ENCODE results near the gene PARP12.
"Not testable (repeated sequence)": the region's sequence is repeated elsewhere in the genome, so short reads cannot be mapped to it uniquely, and the experiment has no call there.

The PARP12 gene, protein sequence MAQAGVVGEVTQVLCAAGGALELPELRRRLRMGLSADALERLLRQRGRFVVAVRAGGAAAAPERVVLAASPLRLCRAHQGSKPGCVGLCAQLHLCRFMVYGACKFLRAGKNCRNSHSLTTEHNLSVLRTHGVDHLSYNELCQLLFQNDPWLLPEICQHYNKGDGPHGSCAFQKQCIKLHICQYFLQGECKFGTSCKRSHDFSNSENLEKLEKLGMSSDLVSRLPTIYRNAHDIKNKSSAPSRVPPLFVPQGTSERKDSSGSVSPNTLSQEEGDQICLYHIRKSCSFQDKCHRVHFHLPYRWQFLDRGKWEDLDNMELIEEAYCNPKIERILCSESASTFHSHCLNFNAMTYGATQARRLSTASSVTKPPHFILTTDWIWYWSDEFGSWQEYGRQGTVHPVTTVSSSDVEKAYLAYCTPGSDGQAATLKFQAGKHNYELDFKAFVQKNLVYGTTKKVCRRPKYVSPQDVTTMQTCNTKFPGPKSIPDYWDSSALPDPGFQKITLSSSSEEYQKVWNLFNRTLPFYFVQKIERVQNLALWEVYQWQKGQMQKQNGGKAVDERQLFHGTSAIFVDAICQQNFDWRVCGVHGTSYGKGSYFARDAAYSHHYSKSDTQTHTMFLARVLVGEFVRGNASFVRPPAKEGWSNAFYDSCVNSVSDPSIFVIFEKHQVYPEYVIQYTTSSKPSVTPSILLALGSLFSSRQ

DNA sequence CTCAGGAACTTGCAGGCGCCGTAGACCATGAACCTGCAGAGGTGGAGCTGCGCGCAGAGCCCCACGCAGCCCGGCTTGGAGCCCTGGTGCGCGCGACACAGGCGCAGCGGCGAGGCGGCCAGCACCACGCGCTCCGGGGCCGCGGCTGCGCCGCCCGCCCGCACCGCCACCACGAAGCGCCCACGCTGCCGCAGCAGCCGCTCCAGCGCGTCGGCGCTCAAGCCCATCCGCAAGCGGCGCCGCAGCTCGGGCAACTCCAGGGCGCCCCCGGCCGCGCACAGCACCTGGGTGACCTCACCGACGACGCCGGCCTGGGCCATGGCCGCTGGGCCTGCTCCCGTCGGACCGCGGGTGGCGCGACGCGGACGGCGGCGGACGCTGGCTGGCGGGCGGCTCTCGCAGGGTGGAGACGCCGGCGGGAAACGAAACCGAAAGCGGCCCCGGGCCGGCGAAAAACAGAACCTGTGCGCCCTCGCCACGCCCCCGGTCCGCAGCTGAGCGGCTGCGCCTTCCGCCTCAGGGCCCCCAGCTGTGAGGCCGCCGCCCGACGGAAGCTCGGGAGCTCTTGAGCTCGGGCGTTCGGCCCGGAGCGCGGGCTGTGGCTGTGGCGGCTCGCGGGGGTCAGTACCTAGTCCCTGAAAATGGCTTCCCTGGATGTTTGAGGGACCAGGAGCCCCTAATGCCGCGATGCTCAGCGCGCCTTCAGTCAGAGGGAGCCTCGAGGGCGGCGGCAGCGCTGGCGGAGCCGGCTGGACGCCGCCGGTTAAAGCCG is at the start of gene PARP12:
Gene PARP12 (minus strand): TSS at position 424 of the 772 bp plus-strand sequence. CDS start 104 bp downstream, at position 320.
- peak; percentile 86 for DNase-seq (ENCODE audit: low spot score)

DNA sequence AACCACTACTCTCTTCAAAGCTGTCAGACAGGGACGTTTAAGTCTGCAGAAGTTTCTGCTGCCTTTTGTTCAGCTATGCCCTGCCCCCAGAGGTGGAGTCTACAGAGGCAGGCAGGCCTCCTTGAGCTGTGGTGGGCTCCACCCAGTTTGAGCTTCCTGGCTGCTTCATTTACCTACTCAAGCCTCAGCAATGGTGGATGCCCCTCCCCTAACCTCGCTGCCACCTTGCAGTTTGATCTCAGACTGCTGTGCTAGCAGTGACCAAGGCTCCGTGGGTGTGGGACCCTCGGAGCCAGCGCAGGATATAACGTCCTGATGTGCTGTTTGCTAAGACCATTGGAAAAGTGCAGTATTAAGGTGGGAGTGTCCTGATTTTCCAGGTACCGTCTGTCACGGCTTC is 46.0 kb upstream of the PARP12 start:
- DNase-seq (ENCODE audit: low spot score) = not testable (repeated sequence)

DNA sequence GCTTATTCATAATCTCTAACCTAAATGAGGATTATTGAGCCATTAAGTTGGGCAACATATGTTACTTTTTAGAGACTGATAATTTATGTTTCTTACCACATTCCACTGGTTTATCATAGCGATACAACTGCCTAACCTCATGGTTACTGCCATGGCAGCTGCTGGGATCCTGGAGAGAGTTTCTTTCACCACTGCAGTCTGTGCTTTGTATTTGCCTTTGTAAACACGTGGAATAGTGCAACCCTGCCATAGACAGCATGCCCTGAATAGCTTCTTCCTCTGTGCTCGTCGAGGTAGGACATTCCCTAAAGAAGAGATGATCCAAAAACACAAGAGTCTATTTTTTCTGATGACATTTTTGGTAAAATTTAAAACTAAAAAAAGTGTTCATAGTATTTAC is 33.7 kb upstream of the PARP12 start:
- no peak for DNase-seq (ENCODE audit: low spot score)

DNA sequence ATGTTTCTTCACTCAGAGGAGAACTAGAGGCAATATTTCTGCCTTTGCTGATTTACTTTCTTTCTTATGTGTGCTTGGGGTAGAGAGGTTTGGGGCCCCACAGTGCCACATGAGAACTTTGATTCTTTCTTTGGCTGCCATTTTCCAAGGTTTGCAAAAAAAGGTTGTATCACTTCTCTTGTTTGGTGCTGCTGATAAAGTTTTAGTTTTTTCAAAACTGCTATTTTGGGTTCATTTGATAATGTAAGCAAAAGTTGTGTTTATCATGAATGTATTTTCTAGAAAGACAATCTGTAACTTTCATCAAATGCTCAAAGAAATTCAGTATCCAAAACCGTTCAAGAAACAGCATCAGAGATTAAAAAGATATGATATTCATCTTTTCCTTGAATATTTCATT is 30.6 kb upstream of the PARP12 start:
- DNase-seq (ENCODE audit: low spot score) = no peak

DNA sequence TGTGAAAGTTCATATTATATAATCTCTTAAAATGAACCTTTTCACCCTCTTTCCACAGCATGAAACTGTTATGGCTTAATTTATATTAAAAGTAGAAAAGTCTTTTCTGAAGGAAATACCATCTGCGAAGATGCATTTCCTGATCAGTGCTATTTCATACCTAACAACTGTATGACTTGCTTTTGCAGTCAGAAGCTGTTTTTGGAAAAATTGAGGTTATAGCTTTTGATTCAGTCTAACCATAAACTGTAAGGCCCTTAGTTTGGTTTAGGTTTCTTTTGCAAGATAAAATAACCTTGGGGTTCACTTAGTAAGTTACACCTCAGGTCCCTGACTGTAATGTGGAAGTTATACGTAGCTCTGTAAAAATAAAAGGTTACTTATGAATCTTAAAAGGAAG is 22.7 kb upstream of the PARP12 start:
- no peak for DNase-seq (ENCODE audit: low spot score)

DNA sequence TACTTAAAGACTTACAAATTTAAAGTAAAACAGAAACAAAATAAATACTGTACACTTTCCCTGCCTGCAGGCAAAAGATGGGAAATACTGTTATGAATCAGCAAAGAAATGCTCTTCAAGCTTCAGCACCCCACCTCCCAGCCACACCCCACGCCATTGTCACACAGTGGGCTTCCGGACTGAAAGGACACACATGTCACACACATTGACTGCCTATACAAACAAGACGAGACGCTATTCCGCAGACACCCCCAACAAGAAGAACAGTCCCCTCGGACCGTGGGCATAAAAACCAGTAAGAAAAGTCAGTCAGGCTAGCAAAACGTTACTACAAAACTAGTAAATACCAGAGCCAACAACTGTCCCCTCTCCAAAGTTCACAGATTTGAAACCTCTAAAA is 22.2 kb upstream of the PARP12 start:
- DNase-seq (ENCODE audit: low spot score) = no peak

DNA sequence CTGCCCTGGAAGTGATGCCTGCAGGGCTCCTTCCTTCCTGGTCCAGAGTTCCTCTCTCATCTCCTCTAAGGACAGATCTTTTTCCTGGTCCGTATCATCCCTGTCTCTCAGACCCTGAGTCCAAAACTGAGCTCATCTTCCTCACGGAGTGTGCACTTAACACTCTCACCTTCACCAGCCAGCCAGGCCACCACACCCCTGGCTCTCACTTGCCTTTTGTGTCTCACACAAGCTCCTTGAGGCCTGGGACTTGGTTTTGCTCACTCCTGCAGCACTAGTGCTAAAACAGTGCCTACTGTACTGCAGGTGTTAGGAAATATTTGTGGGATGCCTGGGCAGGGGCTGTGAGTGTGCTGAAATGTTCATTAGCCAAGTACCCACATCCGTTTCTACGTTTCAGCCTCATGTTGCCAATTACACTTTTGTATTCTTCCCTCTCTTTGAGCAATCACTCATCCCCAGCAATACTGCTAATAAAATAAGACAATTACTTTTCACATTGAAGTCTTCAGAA is 21.4 kb upstream of the PARP12 start:
- DNase-seq (ENCODE audit: low spot score) = no peak

DNA sequence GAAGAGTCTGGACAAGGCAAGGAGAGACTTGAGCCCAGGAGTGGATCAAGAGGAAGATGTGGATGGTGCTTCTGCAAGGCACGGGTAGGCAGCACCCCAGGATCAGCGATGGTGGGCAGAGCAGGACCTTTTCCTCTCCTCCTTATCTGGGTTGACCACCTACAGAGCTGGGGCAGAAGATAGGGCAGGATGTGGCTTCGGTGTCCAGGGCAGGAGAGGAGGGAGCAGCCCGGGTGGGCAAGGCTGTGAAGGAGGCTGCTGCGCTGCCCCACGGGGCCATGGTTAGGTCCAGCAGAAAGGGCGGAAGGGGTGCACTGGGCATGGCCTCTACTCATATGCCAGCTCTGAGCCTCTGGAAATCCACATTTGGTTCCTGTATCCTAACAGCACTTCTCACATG is 20.0 kb upstream of the PARP12 start:
- DNase-seq (ENCODE audit: low spot score) = no peak

DNA sequence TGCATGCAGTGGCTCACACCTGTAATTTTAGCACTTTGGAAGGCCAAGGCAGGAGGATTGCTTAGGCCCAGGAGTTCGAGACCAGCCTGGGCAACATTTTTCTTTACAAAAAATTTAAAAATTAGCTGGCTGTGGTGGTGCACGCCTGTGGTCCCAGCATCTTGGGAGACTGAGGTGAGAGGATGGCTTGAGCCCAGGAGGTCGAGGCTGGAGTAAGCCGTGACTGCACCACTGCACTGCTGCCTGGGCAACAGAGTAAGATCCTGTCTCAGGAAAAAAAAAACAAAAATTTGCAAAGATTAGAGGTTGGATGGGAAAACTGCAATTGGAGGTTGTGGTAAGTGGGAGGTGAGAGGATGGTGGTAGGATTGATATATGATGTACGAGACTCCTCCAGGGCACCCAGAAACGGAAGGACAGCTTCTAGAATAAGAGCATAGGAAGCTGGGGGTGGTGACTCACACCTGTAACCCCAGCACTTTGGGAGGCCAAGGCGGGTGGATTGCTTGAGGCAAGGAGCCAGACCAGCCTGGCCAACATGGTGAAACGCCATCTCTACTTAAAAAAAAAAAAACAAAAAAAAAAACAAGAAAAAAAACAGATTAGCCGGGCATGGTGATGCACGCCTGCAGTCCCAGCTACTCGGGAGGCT is 19.1 kb upstream of the PARP12 start:
- DNase-seq (ENCODE audit: low spot score) = no peak

DNA sequence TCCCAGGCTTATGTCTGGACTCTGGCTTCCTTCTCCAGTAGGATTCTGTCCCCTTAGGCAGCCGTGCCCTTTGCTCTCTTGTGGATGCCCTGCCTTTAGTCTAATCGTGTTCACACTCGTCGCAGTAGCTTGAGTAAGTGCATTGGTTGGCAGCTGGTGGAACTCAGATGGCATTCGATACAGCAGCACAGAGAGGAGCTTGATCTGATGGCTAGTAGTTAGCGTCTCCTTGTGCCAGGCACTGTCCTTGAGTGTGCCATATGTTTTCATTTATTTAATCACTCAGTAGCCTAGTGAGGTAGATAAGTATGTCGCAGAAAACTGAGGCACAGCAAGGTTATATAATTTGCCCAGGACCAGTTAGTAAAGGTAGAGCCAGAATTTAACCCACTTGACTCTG is 18.2 kb upstream of the PARP12 start:
- DNase-seq (ENCODE audit: low spot score) = no peak

DNA sequence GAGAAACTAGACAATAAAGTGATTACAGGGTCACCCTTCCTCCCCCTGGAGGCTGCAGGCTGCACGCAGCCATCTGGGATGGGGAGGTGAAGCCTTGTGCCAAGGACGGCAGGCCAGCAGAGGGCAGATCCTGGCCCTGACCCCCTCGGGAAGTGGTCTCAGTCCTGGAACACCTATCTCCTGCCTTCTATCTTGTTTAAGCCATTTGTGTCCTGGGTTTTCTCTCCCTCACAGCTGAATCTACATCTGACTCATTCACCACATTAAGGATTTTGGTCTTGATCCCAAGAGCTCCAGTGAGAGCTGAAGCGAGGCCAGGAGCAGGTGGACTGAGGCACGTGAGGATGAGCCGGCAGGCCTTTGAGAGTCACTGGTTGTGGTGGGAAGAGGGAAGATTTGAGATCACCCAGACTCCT is 16.4 kb upstream of the PARP12 start:
- no peak for DNase-seq (ENCODE audit: low spot score)

DNA sequence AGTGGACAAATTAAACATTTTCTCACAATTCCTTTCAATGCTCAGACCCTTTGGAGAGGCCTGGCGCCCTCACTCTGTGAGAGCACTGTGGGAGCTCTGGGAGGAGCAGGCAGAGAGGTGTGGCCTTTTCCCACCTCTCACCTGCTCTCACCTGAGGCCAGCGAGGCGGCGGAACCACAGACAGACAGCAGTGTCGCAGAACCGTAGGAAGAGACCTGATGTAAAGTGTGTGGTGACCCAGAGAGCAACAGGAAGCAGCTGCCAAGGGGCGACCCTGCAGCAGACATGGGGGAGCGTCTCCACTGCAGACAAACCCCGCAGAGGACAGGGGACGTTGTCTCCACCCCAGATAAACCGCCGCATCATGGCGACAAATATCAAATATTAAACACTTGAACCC is 15.6 kb upstream of the PARP12 start:
- no peak for DNase-seq (ENCODE audit: low spot score)

DNA sequence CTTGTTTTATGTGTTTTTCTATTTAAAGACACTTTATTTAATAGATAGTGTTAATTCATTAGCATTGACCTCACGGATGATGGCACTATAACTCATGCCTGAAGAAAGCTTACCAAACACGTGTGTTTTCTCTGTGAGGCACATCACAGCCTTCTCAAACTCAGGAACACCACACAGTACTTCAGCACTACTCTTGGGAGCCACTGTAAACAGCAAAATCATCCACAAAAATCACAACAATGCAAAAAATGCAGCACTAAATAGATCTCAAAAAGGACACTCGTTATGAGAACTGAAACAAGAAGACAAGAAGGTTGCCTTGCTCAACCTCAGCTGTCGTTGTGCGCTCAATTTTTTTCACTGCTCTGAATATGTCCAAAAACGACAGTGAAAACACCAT is 12.0 kb upstream of the PARP12 start:
- DNase-seq (ENCODE audit: low spot score) = no peak

DNA sequence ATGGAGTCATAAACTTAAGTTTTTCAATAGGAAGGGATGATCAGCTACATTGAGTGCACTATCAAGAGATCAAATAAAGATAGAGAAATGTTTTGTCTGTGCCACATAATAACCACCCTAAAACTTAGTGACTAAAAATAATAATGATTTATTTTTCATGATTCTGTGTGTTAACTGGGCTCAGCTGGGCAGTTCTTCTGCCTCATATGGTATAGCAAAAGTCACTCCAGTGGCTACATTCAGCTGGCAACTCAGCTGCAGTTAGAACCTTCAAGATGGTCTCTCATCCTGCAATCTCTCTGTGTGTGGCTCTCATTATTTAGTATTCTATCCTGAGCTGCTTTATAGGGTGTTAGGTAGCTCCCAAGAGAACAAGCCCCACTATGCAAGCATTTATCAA is 7.8 kb upstream of the PARP12 start:
- no peak for DNase-seq (ENCODE audit: low spot score)

DNA sequence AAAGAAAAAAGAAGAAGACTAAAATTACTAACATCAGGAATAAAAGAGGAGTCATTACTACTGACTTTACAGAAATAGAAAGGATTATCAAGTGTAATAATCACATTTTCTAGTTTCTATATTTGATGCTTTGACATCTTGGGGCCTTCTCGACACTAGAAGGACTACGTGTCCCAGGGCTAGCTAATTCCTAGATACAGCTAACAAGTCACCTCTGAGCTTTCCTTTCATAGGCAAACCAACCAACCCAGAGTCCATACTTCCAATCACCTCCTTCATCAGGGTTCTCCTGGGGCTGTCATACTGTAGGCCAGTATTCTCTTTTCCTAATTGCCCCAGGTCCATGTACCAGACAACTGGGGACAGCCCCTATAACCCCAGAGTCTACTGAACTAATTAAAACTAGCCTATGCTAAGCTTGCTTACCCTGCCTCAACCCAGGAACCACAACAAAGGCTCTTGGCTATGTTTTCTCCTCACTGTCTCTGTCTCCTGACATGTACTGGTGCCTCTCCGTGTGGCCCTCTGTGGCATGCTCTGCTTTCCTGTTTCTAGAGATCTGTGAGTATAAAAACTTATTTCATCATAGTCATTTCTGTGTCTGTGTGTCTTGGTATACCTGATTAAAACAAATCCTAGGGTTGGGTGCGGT is 6.7 kb upstream of the PARP12 start:
- no peak for DNase-seq (ENCODE audit: low spot score)

DNA sequence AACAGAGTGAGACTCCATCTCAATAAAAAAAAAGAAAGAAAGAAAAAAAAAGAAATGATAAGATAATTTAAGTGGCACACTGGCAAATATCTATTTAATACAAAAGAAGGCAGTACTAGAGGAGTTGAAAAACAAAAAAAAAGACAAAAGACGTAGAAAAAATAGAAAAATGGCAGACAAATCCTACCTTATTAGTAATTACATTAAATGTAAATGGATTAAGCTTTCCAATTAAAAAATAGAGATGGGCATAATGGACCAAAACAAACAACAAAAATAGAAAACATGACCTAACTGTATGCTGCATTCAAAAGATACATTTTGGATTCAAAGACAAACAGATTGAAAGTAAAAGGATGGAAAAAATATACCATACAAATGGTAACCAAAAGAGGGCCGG is 5.3 kb upstream of the PARP12 start:
- no peak for DNase-seq (ENCODE audit: low spot score)

DNA sequence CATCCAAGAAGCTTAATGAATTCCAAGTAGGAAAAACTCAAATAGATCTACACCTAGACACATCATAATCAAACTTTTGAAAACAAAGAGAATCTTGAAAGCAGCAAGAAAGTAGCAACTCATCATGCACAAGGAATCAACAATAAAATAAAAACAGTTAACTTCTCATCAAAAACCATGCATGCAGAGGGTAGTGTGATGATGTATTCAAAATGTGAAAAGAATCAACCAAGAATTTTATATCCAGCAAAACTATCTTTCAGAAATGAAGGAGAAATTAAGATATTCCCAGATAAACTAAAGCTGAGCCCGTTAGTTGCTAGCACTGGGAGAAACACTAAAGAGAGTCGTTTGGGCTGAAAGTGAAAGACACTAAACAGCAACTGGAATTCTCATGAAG is 4.3 kb upstream of the PARP12 start:
- DNase-seq (ENCODE audit: low spot score) = no peak

DNA sequence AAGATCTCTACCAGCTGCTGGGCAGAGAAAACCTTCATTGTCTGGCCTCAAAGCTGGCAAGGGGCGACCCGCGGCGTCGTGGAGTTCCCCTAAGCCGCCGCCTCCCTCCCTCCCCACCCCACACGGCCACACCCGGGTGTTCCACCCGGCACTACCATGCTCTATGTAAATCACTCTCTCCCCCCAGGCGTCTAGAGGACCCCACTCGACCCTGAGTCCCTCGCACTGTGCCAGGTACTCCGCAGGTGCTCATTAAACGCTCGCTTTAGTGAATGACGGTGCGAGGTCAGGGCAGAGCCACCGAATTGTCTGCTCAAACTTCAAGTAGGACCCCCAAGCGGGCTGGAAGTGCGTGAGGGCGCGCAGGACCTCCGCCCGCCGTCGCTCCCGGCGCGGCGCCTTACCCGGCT is 628 bp downstream of the PARP12 start:
- peak; percentile 61 for DNase-seq (ENCODE audit: low spot score)

DNA sequence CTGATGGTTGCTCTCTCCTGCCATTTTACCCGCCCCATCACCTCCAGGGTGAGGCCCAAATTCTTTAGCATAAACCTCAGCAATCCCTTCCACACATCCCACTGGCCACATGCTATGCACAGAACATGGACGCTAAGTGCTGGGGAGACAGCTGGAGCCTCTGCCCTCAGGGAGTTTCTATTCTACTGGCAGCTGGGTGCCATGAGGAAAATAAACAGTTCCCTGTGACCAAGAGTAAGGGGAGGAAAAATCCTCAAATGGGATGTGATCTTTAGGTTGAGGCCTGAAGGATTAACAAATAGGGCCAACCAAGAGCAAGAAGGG is 1.2 kb downstream of the PARP12 start:
- DNase-seq (ENCODE audit: low spot score) = no peak

DNA sequence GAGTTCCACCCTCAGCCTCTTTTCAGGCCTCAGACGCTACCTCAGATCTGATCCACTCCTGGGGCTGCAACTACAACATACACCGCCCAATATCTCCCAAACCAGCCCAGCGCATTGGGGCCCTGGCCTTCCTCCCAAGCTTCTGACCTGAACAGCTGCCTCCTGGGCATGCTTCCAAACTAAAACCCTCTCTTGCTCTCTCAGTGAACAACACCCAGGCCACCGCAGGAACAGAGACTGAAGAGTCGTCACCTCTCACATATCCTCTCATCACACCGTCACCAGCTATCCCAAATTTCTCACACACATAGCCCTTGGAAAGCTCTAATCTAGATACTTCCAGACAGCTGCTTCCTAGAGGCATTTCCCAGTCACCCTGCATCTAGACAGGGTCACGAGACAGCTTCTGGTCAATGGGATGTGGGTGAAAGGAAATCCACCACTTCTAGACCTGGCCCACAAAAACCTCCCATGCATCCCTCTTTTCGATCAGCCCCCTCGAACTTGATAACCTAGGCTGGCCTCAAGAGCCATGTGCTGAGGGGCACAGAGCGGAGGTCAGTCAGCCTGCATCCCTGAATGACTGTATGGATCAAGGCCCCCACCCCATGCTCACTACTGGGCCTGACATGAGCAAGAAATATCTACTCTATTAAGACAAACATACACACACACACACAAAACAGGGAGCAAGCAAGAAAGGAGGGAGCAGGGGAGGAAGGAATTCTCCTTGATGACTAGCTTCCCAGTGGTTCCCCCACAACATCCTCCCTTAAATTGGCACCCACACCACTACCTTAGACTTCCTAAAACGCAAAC is 1.8 kb downstream of the PARP12 start:
- DNase-seq (ENCODE audit: low spot score) = no peak

DNA sequence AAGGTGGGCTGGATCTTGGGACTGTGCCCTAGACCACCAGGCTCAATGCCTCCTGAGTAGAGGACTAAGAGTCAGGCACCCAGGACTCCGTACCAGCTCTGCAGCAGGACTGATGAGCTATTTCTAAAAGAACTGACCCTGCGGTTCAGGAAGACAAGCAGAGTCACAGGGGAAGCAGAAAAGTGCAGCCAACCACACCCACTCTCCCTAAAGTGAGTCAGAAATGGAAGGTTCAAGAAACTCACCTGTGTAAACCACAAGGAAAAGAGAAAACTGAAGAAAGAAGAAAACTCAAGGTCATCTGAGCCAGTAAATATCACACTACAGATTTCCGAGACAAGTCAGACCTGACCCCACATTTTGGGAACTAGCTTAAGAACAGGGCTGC is 2.5 kb downstream of the PARP12 start:
- no peak for DNase-seq (ENCODE audit: low spot score)
